H54 (cell line): ENCODE data around the gene DCUN1D4.

Experiments used
- DNase-seq: peaks from one replicate; pipeline ENCODE4 v3.0.0; 2011; ENCODE audit warnings: low spot score, mixed read lengths; ENCODE audit not compliant: insufficient read length
- FAIRE-seq: peaks from 3 replicates; lab custom pipeline; 2011; peaks lifted over from hg19 to GRCh38; lab: Jason Lieb, UNC
- POLR2A ChIP-seq: IDR thresholded peaks from 2 replicates; pipeline ENCODE4 v1.6.1; 2011; ENCODE audit warnings: low read depth, mild to moderate bottlenecking, low read length

DCUN1D4 gene

DNA sequence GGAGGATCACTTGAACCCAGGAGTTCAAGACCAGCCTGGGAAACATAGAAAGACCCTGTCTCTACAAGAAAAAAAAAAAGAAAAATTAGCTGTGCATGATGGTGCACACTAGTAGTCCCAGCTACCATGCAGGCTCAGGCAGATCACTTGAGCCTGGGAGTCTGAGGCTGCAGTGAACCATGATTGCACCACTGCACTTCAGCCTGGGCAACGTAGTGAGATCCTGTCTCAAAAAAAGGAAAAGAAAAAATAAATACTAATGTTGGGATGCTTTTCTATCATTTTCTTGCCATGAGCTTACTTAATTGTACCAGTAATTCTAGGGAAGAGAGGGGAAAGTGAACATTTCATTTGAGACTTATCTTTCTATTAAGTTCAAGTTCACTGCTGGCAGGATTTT lies 19.8 kb downstream of the DCUN1D4 start:
- DNase-seq (no peak), FAIRE-seq (no peak)
- TF ChIP-seq POLR2A, result no peak

DNA sequence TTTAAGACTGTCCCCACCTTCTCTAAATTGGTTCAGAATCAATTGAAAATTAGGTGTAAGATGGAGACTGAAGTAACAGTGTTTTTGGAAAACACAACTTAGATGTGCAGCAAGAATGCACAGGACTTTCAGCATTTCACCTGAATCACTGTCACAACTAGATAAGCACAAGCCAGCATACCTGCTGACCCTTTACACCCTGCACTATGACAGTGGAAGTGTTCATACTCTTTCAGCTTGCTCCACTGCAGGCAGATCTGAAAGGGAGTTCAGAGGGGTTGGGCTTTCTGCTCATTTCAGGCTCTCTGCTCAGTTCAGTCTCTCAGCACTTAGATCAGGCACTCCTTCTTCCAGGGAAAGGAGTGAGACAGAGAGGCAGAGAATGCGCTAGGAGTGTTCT lies 22.8 kb downstream of the DCUN1D4 start:
- FAIRE-seq (no peak), DNase-seq (no peak)
- no peak for TF ChIP-seq POLR2A

GRCh38 chr4:51866835-51867234 lies 23.9 kb downstream of the DCUN1D4 start:
- FAIRE-seq (no peak), DNase-seq (no peak)
- no peak for TF ChIP-seq POLR2A

DNA sequence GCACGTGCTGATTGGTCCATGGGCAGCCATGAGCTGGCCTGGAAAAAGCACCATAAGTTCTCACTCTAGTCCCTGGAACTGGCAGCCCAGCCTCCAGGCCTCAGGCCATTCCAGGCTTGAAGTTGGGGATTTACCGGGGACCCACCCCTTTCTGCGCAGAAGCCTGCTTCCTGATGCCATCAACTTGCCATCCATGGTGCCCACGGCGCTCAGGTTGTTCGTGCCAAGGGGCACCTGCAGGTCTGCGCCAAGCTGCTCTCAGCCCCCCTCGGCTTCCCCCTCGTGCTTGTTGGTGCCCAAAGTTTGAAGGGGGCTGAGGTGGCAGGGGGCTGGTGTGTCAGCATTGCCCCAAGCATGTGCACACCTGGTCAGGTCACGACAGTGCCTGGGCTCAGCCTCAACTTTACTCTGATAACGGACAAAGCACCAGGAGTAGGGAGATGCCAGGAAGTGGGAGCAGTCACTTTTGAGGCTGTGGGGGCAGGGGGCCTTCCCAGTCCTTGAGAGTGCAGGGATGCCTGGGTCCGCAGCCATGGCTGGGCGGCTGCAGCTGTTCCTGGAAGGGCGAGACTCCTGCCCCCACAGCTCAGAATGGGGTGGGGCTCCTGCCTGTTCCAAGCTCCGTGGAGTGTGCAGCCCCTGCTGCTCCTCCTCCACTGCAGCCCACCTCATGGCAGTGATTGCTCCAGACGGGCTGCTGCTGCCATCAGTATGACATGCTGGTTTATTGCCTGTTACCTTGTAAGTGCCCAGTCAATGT lies 24.9 kb downstream of the DCUN1D4 start:
- TF ChIP-seq POLR2A, result no peak
- FAIRE-seq (no peak), DNase-seq (no peak)

- FAIRE-seq, result no peak
- no peak for TF ChIP-seq POLR2A
- DNase-seq, result no peak
Measured at GRCh38 chr4:51868449-51868847, 25.5 kb downstream of the DCUN1D4 start.

- DNase-seq (no peak), FAIRE-seq (no peak)
- TF ChIP-seq POLR2A, result no peak
Measured at GRCh38 chr4:51870441-51871188, 27.7 kb downstream of the DCUN1D4 start.

DNA sequence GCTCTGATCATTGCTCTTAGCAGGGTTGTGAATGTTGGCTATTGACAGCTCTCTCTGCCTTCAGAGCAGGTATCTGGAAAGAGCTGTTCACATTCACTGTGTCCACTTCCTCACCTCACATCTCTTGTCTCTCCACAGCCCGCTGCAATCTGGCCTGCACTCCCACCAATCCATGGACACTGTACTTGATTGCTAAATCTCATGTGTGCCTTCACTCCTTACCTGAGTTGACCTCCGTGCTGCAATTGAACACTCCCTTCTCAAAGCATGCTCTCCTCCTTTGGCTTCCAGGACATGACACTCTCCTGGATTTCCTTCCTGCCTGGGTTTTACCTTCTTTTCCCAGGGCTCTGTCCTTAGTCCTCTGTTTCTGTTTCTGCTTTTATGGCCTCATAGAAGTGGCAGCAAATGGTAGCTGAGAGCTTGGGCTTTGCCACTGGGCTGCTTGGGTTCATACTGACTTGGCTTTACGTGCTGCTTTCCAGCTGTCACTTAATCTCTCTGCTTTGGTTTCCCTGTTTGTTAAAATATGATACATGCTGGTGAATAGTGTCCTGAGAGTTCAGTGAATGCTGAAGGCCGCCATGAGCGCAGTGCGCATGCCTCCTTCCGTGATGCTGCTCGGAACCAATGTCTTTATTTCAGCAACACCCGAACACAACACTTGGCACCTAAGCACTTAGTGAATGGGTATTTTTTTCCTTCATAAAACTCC lies 29.5 kb downstream of the DCUN1D4 start:
- no peak for FAIRE-seq
- TF ChIP-seq POLR2A, result no peak
- DNase-seq, result no peak

GRCh38 chr4:51874551-51874950 lies 31.6 kb downstream of the DCUN1D4 start:
- TF ChIP-seq POLR2A, result no peak
- no peak for DNase-seq
- FAIRE-seq, result no peak

GRCh38 chr4:51878431-51878830 lies 35.5 kb downstream of the DCUN1D4 start:
- no peak for TF ChIP-seq POLR2A
- DNase-seq (no peak), FAIRE-seq (no peak)

GRCh38 chr4:51880016-51880915 lies 37.3 kb downstream of the DCUN1D4 start:
- no peak for TF ChIP-seq POLR2A
- FAIRE-seq (no peak), DNase-seq (no peak)

DNA sequence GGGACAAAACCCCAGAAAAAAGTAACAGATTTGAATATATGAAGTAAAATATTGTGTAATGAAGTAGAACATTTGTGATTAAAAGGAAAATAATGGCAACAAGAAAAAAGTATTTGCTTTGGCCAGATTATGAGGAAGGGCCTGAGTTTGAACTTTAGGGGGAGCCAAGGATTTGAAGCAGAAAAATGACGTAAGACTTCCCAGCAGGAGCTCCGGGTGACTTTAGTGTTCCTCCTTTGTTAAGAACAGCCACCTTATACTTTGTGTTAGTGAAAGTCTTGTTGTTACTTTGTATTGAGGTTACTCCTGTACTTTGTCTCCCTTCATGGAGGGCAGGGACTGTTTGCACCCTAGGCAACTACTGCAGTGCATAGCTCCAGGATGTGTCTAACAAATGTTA lies 41.1 kb downstream of the DCUN1D4 start:
- TF ChIP-seq POLR2A, result no peak
- DNase-seq (no peak), FAIRE-seq (no peak)

DNA sequence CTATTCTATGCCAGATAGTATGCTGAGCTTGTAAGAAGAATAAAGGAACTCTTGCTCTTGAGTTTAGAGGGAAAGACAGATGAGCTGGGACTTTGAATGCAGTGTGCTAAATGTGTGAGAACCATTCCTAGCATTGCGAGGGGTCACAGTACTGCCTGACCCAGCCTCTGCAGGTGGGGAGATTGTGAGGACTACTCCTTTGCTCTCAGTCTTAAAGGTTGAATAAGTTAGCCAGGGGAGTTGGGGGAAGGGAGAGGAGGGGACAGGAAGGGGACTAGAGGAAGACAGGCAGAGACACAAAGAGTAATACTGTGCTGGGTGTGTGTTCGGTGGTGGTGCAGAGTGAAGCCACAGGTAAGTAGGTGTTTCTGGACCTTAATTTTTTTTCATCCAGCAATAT lies 41.7 kb downstream of the DCUN1D4 start:
- TF ChIP-seq POLR2A, result no peak
- FAIRE-seq, result no peak
- no peak for DNase-seq

DNA sequence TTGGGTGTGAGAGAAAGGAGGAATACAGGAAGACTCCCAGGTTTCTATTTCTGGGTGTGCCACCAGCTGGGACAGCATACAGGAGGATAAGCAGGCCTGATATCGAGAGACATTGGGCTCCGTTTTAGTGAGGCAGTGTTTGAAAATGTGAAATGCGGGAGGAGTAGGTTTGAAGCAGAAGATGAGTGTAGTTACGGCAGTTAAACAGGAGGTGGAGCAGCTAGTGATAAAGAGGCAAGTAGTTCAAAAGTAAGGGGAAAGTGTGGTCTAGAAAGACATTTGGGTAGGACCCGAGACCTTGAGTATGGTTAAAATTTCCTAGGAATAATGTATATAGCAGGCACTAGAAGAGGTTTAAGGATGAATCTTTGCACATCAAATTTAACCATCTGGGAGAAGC lies 42.4 kb downstream of the DCUN1D4 start:
- TF ChIP-seq POLR2A, result no peak
- FAIRE-seq (no peak), DNase-seq (no peak)
